Measurements from ENCODE around the gene NDUFAF2. TPM values are rescaled to one million over a fixed set of nuclear protein-coding genes. Genes with fewer than 3 reads are reported as not detected.

Gene NDUFAF2
- total RNA-seq, 2 experiments from 2014 or later = 41.2 to 46.6 TPM

GRCh38 chr5:61168951-61169350 is 223.9 kb downstream of the NDUFAF2 start:
- DNase-seq (no peak), ATAC-seq (no peak)
- no peak overlapping the region for H3K4me3 Mint-ChIP-seq
- no peaks in the 10 kb centered on the region for H3K4me1 Mint-ChIP-seq (ENCODE audit: low read depth)
- TF ChIP-seq, protein P1, sequence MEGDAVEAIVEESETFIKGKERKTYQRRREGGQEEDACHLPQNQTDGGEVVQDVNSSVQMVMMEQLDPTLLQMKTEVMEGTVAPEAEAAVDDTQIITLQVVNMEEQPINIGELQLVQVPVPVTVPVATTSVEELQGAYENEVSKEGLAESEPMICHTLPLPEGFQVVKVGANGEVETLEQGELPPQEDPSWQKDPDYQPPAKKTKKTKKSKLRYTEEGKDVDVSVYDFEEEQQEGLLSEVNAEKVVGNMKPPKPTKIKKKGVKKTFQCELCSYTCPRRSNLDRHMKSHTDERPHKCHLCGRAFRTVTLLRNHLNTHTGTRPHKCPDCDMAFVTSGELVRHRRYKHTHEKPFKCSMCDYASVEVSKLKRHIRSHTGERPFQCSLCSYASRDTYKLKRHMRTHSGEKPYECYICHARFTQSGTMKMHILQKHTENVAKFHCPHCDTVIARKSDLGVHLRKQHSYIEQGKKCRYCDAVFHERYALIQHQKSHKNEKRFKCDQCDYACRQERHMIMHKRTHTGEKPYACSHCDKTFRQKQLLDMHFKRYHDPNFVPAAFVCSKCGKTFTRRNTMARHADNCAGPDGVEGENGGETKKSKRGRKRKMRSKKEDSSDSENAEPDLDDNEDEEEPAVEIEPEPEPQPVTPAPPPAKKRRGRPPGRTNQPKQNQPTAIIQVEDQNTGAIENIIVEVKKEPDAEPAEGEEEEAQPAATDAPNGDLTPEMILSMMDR (IDR thresholded peaks at IDR 0.05) = no peak
- CTCF ChIA-PET = interaction anchor here (1.7 kb wide), 1 partner anchor 9 kb away, joined by 5 read pairs; no protein-coding TSS in a partner anchor
- POLR2A ChIA-PET = no interaction called here
- no peaks in the 10 kb centered on the region for H3K36me3 Mint-ChIP-seq (ENCODE audit: low read depth)
- H3K9me3 Mint-ChIP-seq = no peaks in the 10 kb centered on the region
- H3K27ac Mint-ChIP-seq = no peak overlapping the region
- intact Hi-C loops (cut with micrococcal nuclease) = no loop called here
- H3K27me3 Mint-ChIP-seq = no peaks in the 10 kb centered on the region

DNA sequence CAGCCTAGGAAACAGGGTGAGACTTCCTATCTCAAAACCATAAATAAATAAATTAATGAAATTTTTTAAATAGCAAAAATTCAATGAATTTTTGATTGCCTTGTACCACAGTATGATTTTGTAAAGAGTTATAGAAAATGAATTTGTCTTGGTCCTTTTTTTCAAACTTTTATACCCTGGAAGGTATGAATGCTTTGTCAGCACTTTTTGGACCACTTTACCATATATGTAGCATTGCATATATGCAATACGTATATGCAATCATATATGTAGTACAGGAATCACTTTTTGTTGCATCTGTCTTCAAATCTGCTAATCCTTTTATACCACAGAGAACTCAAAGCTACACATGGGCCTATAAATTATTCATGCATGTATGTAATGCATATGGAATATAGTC is 226.5 kb downstream of the NDUFAF2 start:
- no peak for DNase-seq
- no peaks in the 10 kb centered on the region for H3K27me3 Mint-ChIP-seq

GRCh38 chr5:61176631-61177030 is 231.6 kb downstream of the NDUFAF2 start:
- CTCF ChIA-PET = no interaction called here
- TF ChIP-seq, protein P1 (IDR thresholded peaks at IDR 0.05) = no peak
- ATAC-seq (no peak), DNase-seq (no peak)
- POLR2A ChIA-PET = interaction anchor here (1.2 kb wide), 1 partner anchor 13 kb away, joined by 3 read pairs; no protein-coding TSS in a partner anchor
- H3K36me3 Mint-ChIP-seq (ENCODE audit: low read depth) = no peaks in the 10 kb centered on the region
- no peaks in the 10 kb centered on the region for H3K9me3 Mint-ChIP-seq
- H3K4me3 Mint-ChIP-seq = no peak overlapping the region
- no peak overlapping the region for H3K27ac Mint-ChIP-seq
- H3K4me1 Mint-ChIP-seq (ENCODE audit: low read depth) = no peaks in the 10 kb centered on the region
- peaks cover 2% of the 10 kb centered on the region for H3K27me3 Mint-ChIP-seq
- intact Hi-C loops (cut with micrococcal nuclease) = no loop called here

More for the DNA sequence above, 226.5 kb downstream of the NDUFAF2 start:
- intact Hi-C loops (cut with micrococcal nuclease) = no loop called here
- no peaks in the 10 kb centered on the region for H3K9me3 Mint-ChIP-seq
- TF ChIP-seq, protein P1 (IDR thresholded peaks at IDR 0.05) = no peak
- no peak overlapping the region for H3K4me3 Mint-ChIP-seq
- ChIA-PET CTCF (no interaction called here), POLR2A (no interaction called here)
- H3K36me3 Mint-ChIP-seq (ENCODE audit: low read depth) = no peaks in the 10 kb centered on the region
- H3K4me1 Mint-ChIP-seq (ENCODE audit: low read depth) = no peaks in the 10 kb centered on the region
- H3K27ac Mint-ChIP-seq = no peak overlapping the region
- ATAC-seq = no peak

- TF ChIP-seq, protein P1 (IDR thresholded peaks at IDR 0.05) = no peak
- CTCF ChIA-PET = interaction anchor here (1.4 kb wide), 1 partner anchor 8 kb away, joined by 5 read pairs; no protein-coding TSS in a partner anchor
- H3K36me3 Mint-ChIP-seq (ENCODE audit: low read depth) = no peaks in the 10 kb centered on the region
- no peaks in the 10 kb centered on the region for H3K9me3 Mint-ChIP-seq
- H3K4me3 Mint-ChIP-seq = no peak overlapping the region
- H3K27ac Mint-ChIP-seq = no peak overlapping the region
- intact Hi-C loops (cut with micrococcal nuclease) = no loop called here
- H3K4me1 Mint-ChIP-seq (ENCODE audit: low read depth) = no peaks in the 10 kb centered on the region
- peaks cover 2% of the 10 kb centered on the region for H3K27me3 Mint-ChIP-seq
- ATAC-seq (no peak), DNase-seq (no peak)
- POLR2A ChIA-PET = interaction anchor here (1.2 kb wide), 1 partner anchor 14 kb away, joined by 3 read pairs; no protein-coding TSS in a partner anchor
Observed at GRCh38 chr5:61177070-61177469, 232.1 kb downstream of the NDUFAF2 start.

GRCh38 chr5:61177716-61178115 is 232.7 kb downstream of the NDUFAF2 start:
- TF ChIP-seq, protein P1 (IDR thresholded peaks at IDR 0.05) = no peak
- H3K4me3 Mint-ChIP-seq = no peak overlapping the region
- no peaks in the 10 kb centered on the region for H3K9me3 Mint-ChIP-seq
- ATAC-seq = no peak
- CTCF ChIA-PET = interaction anchor here (1.4 kb wide), 1 partner anchor 9 kb away, joined by 5 read pairs; no protein-coding TSS in a partner anchor
- peaks cover 2% of the 10 kb centered on the region for H3K27me3 Mint-ChIP-seq
- intact Hi-C loops (cut with micrococcal nuclease) = no loop called here
- POLR2A ChIA-PET = no interaction called here
- no peaks in the 10 kb centered on the region for H3K36me3 Mint-ChIP-seq (ENCODE audit: low read depth)
- H3K27ac Mint-ChIP-seq = no peak overlapping the region
- DNase-seq = no peak
- H3K4me1 Mint-ChIP-seq (ENCODE audit: low read depth) = peaks cover 5% of the 10 kb centered on the region
